RCC 7860 (cell line): ENCODE data around the gene AGAP1.

Experiments used
- DNase-seq: peaks from one replicate; pipeline ENCODE4 v3.0.0-alpha.2; 2015; ENCODE audit warnings: low spot score
- FAIRE-seq: peaks from 2 replicates; lab custom pipeline; 2012; peaks lifted over from hg19 to GRCh38; lab: Jason Lieb, UNC

Gene AGAP1

DNA sequence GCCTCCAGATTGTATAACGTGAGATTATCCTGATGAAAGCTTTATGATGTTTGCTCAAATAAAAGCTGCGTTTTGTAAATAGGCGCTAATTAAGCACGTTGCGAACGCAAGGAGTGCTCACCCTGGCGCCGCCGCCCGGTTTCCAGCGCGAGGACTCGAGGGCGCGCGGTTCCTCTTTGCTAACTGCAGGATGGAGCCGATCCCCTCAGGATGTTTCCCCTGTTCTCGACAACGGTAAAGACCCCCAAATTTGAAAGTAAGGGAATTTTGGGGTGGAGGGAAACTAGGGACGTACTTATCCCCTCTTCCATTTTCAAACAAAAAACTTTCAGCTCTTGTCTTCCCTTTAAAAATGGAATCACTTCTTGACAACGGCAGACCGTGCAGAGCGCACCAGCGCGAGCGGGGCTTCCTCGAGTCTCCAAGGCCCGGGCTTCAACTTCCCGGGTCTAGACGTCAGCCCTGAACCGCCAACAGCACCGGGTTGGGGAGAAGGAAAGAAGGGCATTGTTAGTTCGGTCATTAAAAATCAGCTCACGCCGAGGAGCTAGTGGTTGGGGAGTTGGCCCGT lies 675.4 kb downstream of the AGAP1 start:
- DNase-seq (no peak), FAIRE-seq (no peak)

DNA sequence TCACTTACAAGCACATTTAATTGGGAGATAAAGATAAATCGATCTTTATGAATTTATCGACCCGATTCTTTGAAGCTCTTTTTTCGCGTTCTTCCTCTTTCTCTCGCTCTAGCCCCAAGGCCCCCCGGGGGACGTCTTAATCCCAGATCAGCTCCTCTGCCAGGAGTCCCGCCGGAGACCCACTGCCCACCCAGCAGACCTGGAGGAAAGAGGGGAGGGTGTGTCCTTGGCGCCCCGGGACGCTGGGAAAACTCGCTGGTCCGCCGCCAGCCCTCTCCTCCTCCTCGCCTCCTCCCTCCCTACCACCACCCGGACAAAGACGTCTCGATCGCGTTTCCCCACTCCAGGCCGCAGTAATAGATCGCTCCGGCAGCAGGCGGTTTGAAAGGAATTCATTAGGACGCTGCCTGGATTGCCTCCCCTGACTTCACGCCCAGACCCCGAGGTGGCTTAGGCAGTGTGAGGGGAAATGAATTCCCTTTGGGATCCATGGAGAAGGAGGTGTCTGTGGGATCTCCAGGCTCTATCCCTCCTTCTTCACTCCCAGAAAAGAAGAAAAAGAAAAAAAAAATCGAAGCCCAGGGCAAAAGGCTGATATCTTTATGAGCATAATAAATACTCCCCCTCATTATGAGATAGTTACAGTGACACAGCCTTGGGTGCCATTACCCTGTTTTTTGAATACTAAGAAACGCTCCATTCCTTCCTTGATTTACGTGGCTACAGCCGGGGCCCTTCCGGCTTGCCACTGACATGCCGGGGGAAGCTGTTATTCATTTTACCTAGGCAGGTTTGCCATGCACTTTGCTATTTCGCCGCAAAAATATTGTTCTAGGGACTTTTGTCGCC lies 676.1 kb downstream of the AGAP1 start:
- DNase-seq = no peak
- FAIRE-seq = no peak

GRCh38 chr2:236170590-236171165 lies 676.8 kb downstream of the AGAP1 start:
- no peak for FAIRE-seq
- DNase-seq = no peak

- FAIRE-seq = no peak
- no peak for DNase-seq
These were observed 677.4 kb downstream of the AGAP1 start for GRCh38 chr2:236171181-236171679.

- DNase-seq = no peak
- FAIRE-seq = no peak
These were observed 677.9 kb downstream of the AGAP1 start for GRCh38 chr2:236171680-236172254.

- no peak for FAIRE-seq
- no peak for DNase-seq
These were observed 678.6 kb downstream of the AGAP1 start for GRCh38 chr2:236172255-236173035.

DNA sequence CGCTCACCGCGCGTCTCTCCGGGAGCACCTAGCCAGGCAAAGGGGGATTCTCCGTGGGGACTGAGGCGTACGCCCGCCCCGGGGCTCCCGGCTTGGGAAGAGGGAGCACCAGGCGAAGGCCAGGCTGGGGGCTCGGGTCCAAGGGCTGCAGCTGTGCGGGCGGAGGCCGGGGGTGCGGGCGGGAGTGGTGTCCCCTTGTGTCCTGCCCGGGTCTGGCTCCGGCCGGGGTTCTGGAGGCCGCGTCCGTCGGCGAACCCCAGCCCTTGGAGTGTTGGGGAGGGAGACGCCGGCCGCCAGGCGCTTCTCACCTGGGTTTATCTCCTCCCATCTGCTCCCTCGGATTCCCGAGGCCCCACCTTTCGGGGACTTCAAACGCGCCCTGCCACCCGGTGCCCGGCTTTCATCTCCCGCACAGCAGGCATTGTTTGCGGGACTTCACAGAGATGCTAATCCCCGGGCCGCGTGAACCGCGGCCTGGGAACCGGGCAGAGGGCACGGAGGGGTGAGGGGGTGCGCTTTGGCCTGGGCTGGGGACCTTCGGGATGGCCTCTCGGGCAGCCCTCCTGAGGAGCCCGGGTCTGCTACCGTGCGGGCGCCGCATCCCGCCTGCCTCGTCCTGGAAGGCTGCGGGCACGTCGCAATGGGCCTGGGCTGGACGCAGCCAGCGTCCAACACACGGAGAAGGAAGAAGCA lies 679.3 kb downstream of the AGAP1 start:
- FAIRE-seq (no peak), DNase-seq (no peak)

- no peak for DNase-seq
- no peak for FAIRE-seq
These were observed 680.1 kb downstream of the AGAP1 start for GRCh38 chr2:236173729-236174607.

GRCh38 chr2:236175548-236176150 lies 681.8 kb downstream of the AGAP1 start:
- peak; percentile 44 for DNase-seq
- FAIRE-seq = no peak

GRCh38 chr2:236176417-236176816 lies 682.6 kb downstream of the AGAP1 start:
- FAIRE-seq (no peak), DNase-seq (no peak)

DNA sequence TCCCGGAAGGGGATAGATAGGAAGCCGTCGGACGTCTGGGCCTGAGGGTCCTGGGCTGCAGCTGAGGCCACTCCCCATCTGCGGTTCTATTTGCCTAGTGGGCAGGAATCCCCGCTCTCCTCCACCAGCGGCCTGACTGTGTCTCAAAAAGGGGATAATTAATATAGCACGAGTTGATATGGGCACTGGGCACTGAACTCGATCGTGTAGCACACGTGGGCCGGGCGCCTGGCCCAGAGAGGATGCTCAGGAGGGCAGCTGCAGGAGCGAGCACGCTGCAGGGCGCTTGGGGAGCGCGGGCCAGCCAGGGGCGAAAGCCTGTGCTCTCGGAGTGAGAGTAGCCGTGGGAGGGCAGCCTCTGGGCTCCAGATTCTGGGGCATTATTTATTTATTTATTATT lies 683.1 kb downstream of the AGAP1 start:
- FAIRE-seq = no peak
- DNase-seq = no peak

GRCh38 chr2:236177604-236177966 lies 683.7 kb downstream of the AGAP1 start:
- no peak for DNase-seq
- FAIRE-seq = no peak

GRCh38 chr2:236177967-236178889 lies 684.4 kb downstream of the AGAP1 start:
- DNase-seq (no peak), FAIRE-seq (no peak)

GRCh38 chr2:236178890-236179235 lies 685.0 kb downstream of the AGAP1 start:
- FAIRE-seq = no peak
- no peak for DNase-seq

- FAIRE-seq (no peak), DNase-seq (no peak)
These were observed 685.6 kb downstream of the AGAP1 start for GRCh38 chr2:236179236-236180075.

- FAIRE-seq (no peak), DNase-seq (peak; percentile 27)
These were observed 686.4 kb downstream of the AGAP1 start for GRCh38 chr2:236180076-236180816.
